Right ventricle myocardium superior (tissue), 1 donor: Measurements from ENCODE around the gene IRAK1. TPM values are rescaled to one million over a fixed set of nuclear protein-coding genes. Genes with fewer than 3 reads are reported as not detected.

ENCODE experiments used
- ATAC-seq: fragments of 200-7000 bp; cut with Tn5 transposase; one replicate; pipeline ENCODE4 v1.9.1; 2020; ENCODE audit warnings: mild to moderate bottlenecking; ENCODE audit not compliant: poor library complexity
- DNase-seq: peaks from one replicate; pipeline ENCODE4 v3.0.0-alpha.2; 2020
- intact Hi-C: fragments of 100-400 bp; cut with DNase I; formaldehyde crosslinking; loops from one replicate; pipeline ENCODE4 v1.11.2; 2022
- long read RNA-seq: library from polyadenylated mRNA; unstranded; transcript quantifications from one replicate; pipeline ENCODE4 v2.0.0, GENCODE V29; 2021
- total RNA-seq: library from RNA; stranded (reverse); fragmentation: NEBNext Ultra II Directional; extraction: Animal tissue kit (Norgen Biotek cat#: 25700); gene quantifications from one replicate; pipeline ENCODE4 v1.2.1, GENCODE V29; 2021
- donor health status: DM: no; HTN: yes; CAD: no; lungs with severe emphysema.

The IRAK1 gene
- 34.2 TPM for total RNA-seq
- long read RNA-seq, transcript IRAK1-204 (14 exons, 2,049 nt) = minor isoform, 10 of 192 reads
- long read RNA-seq, transcript IRAK1-202 (13 exons, 3,319 nt) = minor isoform, 6 of 192 reads
- long read RNA-seq, transcript IRAK1-203 (14 exons, 3,666 nt) = major isoform, 72 of 192 reads
- long read RNA-seq, partial matches to known transcripts = 85 of 192 reads
- long read RNA-seq, other reads (novel, unspliced or antisense) = 18 of 192 reads

DNA sequence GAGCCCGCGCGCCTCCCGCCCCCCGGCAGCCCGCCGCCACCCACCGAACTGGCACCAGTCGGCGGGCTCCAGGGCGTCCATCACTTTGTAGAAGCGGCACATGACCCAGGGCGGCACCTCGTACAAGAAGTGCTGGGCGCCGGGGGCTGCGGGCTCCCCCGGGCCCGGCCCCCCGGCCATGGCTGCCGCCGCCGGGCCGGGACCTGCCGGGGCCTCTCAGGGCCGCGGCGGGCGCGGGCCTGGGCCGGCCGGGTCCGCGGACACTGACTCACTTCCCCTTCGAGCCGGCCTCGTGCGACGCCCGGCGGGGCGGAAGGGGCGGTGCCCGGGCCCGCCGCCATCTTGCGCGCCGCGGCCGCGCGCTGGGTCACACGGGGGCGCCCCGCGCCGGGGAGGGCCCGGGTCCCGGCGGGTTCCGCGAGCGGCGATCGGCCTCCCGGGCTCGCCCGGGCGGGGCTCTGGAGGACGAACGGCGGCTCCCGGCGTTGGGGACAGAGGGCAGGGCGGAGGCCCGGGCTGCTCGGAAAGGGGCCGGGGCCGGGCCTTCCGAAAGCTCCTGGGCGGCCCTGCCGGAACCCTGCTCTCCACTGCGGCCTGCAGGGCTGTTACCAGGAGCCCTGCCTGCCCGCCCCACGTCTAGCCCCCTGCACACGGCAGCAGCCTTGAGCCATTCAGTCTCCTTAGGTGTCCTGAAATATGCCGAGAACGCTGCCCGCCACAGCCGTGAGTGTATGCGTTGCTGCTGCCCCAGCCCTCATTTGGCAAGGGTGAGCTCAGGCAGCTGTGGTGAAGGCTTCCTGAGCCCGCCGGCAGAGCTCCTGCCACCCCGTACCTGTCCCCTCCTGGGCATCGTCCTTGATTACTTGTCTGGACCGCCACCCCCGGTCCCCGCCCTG is at the start of gene IRAK1:
IRAK1 (minus strand) TSS at position 270 of the 896 bp plus-strand sequence; CDS start at position 180, 90 bp downstream.
- intact Hi-C loops = loop anchor here (5.0 kb wide), 1 partner anchor 32 kb away; no protein-coding TSS in a partner anchor
- DNase-seq (peak; percentile 75), ATAC-seq (peak; percentile 89)

DNA sequence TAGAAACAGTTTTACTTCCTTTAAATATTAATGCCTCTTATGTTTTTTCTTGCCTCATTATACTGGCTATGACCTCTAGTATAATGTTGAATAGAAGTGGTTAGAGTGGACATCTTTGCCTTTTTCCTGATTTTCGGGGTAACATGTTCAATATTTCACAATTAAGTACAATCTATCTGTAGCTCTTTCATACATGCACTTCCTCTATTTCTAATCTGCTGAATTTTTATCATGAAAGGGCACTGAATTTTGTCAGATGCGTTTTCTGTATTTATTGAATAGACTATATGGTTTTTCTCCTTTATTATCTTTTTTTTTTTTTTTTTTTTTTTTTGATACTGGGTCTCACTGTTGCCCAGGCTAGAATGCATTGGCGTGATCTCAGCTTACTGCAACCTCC is 48.9 kb upstream of the IRAK1 start:
- ATAC-seq = no peak
- intact Hi-C loops = no loop called here
- no peak for DNase-seq

- DNase-seq (no peak), ATAC-seq (no peak)
- intact Hi-C loops = no loop called here
Observed at GRCh38 chrX:154064637-154065435, 45.1 kb upstream of the IRAK1 start.

GRCh38 chrX:154063234-154063633 is 43.5 kb upstream of the IRAK1 start:
- intact Hi-C loops = no loop called here
- DNase-seq = no peak
- no peak for ATAC-seq

DNA sequence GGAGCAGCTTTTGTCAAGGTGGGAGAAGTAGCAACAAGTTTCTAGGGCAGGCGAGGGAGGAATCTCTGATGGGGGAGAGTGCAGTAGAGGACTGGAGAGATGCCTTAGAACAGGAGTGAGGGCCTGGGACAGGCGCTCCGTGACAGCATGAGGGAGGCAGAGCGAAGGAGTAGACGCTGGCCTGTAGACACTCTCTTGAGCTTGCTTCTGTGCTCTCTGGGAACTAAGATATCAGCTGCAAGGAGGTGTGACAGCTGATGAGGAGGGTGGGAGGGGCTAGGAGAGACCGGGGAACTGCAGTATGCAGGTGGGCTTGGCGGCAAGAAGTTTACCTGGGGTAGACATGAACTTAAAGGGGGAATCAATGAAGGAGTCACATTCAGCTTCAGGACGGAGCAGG is 42.1 kb upstream of the IRAK1 start:
- intact Hi-C loops = no loop called here
- ATAC-seq = no peak
- DNase-seq = no peak

GRCh38 chrX:154059729-154060245 is 40.1 kb upstream of the IRAK1 start:
- DNase-seq (no peak), ATAC-seq (no peak)
- intact Hi-C loops = no loop called here

DNA sequence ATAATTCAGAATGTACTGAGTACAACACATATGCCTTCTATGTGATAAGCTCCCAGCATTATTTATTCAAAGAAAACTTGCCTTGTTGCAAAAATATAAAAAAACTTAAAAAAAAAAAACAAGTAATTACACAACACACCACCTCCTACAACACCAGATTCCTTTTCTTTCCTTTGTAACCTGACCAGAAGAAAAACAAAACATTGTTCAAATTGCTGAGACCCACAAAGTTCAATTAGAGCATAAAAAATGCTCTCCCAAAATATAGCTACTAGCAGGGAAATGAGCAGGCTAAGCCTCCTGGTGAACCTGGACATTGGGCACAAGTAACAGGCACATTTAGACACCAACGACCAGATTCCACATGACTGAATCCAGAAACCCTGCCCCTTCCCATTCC is 39.5 kb upstream of the IRAK1 start:
- intact Hi-C loops = no loop called here
- no peak for DNase-seq
- ATAC-seq = no peak

DNA sequence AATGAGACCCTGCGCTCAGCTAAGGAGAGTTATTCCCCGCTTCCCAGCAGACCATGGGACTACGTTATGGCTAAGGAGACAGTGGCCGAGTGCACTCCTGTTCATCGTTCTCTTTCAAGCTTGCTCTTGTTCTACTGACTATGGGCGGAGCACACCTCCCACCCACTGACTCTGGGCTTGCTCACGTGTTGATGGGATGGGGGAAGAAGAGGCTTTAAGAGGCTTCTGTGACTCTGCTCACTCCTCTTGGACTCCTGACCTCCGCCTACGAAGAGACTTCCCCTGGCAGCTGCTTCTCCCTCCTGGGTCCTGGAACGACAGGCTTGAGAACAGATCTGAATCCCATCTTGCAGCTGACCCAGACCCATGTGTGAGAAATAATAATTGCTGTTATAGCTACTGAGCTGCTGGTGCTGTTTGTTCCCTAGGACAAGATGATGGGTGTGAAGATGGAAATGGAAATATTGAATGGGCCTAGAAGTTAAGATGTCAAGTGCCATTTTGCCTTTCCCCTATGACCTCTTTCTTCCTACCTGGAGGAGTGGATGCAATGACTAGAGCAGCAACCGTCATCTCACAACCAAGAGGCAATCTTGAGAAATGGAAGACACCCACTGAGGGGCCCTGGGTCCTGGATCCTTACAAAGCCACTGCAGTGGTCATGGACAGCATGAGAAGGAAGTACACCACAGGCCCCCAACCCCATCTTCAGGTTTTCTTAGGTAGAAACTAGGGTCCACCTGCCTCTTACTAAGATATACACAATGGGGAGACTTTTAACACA is 38.7 kb upstream of the IRAK1 start:
- intact Hi-C loops = no loop called here
- ATAC-seq (no peak), DNase-seq (no peak)

GRCh38 chrX:154057791-154058190 is 38.1 kb upstream of the IRAK1 start:
- intact Hi-C loops = no loop called here
- no peak for DNase-seq

GRCh38 chrX:154056770-154057241 is 37.1 kb upstream of the IRAK1 start:
- DNase-seq = no peak
- intact Hi-C loops = no loop called here
- peak; percentile 45 for ATAC-seq

More at GRCh38 chrX:154057791-154058190, 38.1 kb upstream of the IRAK1 start:
- ATAC-seq = no peak

- ATAC-seq = peak; percentile 47
- DNase-seq = peak; percentile 70
- intact Hi-C loops = loop anchor here (5.0 kb wide), 1 partner anchor 34 kb away; the partner anchor contains the start of gene IRAK1
Observed at GRCh38 chrX:154051201-154051810, 31.6 kb upstream of the IRAK1 start.

DNA sequence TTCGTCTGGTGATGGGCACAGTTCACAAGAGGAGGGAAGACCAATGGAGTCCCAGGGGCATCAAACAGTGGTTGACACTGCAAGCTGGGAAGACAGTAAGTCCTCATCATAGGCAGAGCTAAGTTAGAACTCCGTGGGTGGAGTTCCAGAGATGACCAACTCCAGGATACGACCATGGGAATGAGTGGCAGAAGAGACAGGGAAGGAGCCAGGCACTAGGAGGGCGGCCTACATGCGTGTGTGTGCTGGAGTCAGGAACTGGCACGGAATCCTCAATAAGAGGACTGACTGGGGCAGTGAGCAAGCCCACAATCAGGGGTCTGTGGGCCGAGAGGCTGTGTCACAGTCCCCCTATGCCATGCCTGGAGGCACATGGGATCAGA is 30.4 kb upstream of the IRAK1 start:
- no peak for DNase-seq
- intact Hi-C loops = loop anchor here (5.0 kb wide), 1 partner anchor 33 kb away; the partner anchor contains the start of gene IRAK1
- ATAC-seq = no peak

- ATAC-seq (peak; percentile 7), DNase-seq (no peak)
- intact Hi-C loops = loop anchor here (5.0 to 10.0 kb wide), 2 partner anchors 32 to 45 kb away; partner anchors contain the start of genes IRAK1 and MECP2
Observed at GRCh38 chrX:154049209-154050112, 29.8 kb upstream of the IRAK1 start.

GRCh38 chrX:154048398-154048797 is 28.7 kb upstream of the IRAK1 start:
- ATAC-seq (no peak), DNase-seq (no peak)
- intact Hi-C loops = loop anchor here (10.0 kb wide), 1 partner anchor 46 kb away; the partner anchor contains the start of gene MECP2

GRCh38 chrX:154046940-154047610 is 27.4 kb upstream of the IRAK1 start:
- DNase-seq (no peak), ATAC-seq (no peak)
- intact Hi-C loops = loop anchor here (10.0 kb wide), 1 partner anchor 48 kb away; the partner anchor contains the start of gene MECP2
